Panc1 (cell line): ENCODE results near the gene EEF1A2. TPM values are rescaled to one million over a fixed set of nuclear protein-coding genes. Genes with fewer than 3 reads are reported as not detected.

Experiments used
- ATAC-seq: fragments of 200-7000 bp; cut with Tn5 transposase; 2 replicates; pipeline ENCODE4 v1.9.1; 2020; ENCODE audit warnings: mild to moderate bottlenecking, moderate library complexity
- BruUV-seq: library from RNA; stranded (reverse); fragments of 400-500 nt; replicated peaks from 2 replicates; lab custom pipeline; 2021; lab: Mats Ljungman, UMichigan
- CTCF ChIA-PET: fragments of 300-600 bp; sonication (Branson Sonifier 250); formaldehyde crosslinking; loops from one replicate; lab custom pipeline; 2022; ENCODE audit warnings: antibody characterized with exemption; lab: Charles Lee
- POLR2A ChIA-PET: fragments of 300-600 bp; sonication (Branson Sonifier 250); formaldehyde crosslinking; loops from one replicate; lab custom pipeline; 2022; ENCODE audit warnings: antibody characterized with exemption; lab: Charles Lee
- DNase-seq: peaks from one replicate; pipeline ENCODE4 v3.0.0-alpha.2; 2010; ENCODE audit warnings: low read depth, low spot score
- H3K27ac ChIP-seq: 2 replicates; pipeline ENCODE4 v1.5.1; 2011; ENCODE audit warnings: mild to moderate bottlenecking, low read length, inconsistent platforms
- H3K27me3 ChIP-seq: fragments of 200-500 bp; sonication (Bioruptor generic); 2 replicates; pipeline ENCODE4 v1.6.0; 2014; ENCODE audit warnings: low read length, inconsistent platforms; ENCODE audit not compliant: control insufficient read depth, insufficient read depth
- H3K36me3 ChIP-seq: fragments of 200-500 bp; sonication (Bioruptor generic); 2 replicates; pipeline ENCODE4 v1.5.1; 2014; ENCODE audit warnings: inconsistent platforms, mild to moderate bottlenecking, low read length, moderate library complexity; ENCODE audit not compliant: control insufficient read depth, insufficient read depth
- H3K4me1 ChIP-seq: 2 replicates; pipeline ENCODE4 v1.5.1; 2011; ENCODE audit warnings: inconsistent platforms, mild to moderate bottlenecking, low read length, moderate library complexity; ENCODE audit not compliant: control insufficient read depth, insufficient read depth
- H3K4me3 ChIP-seq, 2 experiments: 2 replicates each; pipeline ENCODE4 v1.5.1; 2011 to 2012; ENCODE audit warnings: low read depth in 2 of 2, low read length in 2 of 2, mild to moderate bottlenecking in 2 of 2, inconsistent platforms in 1 of 2, moderate library complexity in 1 of 2
- H3K9me3 ChIP-seq: fragments of 200-500 bp; sonication (Bioruptor generic); 2 replicates; pipeline ENCODE4 v1.5.1; 2014; ENCODE audit warnings: low read depth, mild to moderate bottlenecking, inconsistent platforms, low read length, moderate library complexity; ENCODE audit not compliant: control insufficient read depth, insufficient read depth
- CTCF ChIP-seq: fragments of 450-650 bp; IDR thresholded peaks from 2 replicates; pipeline ENCODE4 v1.5.1; 2017; ENCODE audit warnings: mild to moderate bottlenecking
- POLR2AphosphoS5 ChIP-seq: IDR thresholded peaks from 2 replicates; pipeline ENCODE4 v1.6.1; 2012; ENCODE audit warnings: mild to moderate bottlenecking, low read depth, low read length, moderate library complexity
- REST ChIP-seq, 2 experiments: IDR thresholded peaks; 2 replicates each; pipeline ENCODE4 v1.6.1; 2011 to 2012; ENCODE audit warnings: low read depth in 2 of 2, control low read depth in 1 of 2, low read length in 1 of 2, mild to moderate bottlenecking in 1 of 2, moderate library complexity in 1 of 2; ENCODE audit not compliant: insufficient read depth in 1 of 2
- SIN3A ChIP-seq: IDR thresholded peaks from 2 replicates; pipeline ENCODE4 v1.6.1; 2012; ENCODE audit warnings: low read depth, mild to moderate bottlenecking, low read length, moderate library complexity, borderline replicate concordance; ENCODE audit not compliant: insufficient read depth
- TCF7L2 ChIP-seq: IDR thresholded peaks from 2 replicates; pipeline ENCODE4 v1.6.1; 2011; ENCODE audit warnings: mild to moderate bottlenecking, low read depth, low read length, inconsistent platforms
- in situ Hi-C: cut with HindIII; loops from 2 replicates; pipeline ENCODE4 v1.10.0; 2016; ENCODE audit warnings: low sequenced_read_pairs, low pct_unique_long_range_greater_than_20kb
- intact Hi-C: fragments of 100-400 bp; cut with micrococcal nuclease; formaldehyde crosslinking; loops from one replicate; pipeline ENCODE4 v1.10.0; 2022; ENCODE audit not compliant: unreplicated experiment
- total RNA-seq: library from RNA; stranded (reverse); gene quantifications from one replicate; pipeline ENCODE4 v1.2.1, GENCODE V29; 2021; ENCODE audit not compliant: unreplicated experiment

The EEF1A2 gene
- total RNA-seq, 1 experiment from 2014 or later, result 178 TPM

- in situ Hi-C loops, result no loop called here
- peaks cover 16% of the 10 kb centered on the region for H3K4me1 ChIP-seq
- no peak overlapping the region for H3K27ac ChIP-seq
- POLR2A ChIA-PET, result no interaction called here
- no peaks in the 10 kb centered on the region for H3K9me3 ChIP-seq
- BruUV-seq, result no TSS peak
- no peaks in the 10 kb centered on the region for H3K27me3 ChIP-seq
- DNase-seq (no peak), ATAC-seq (no peak)
- H3K4me3 ChIP-seq, result no peak overlapping the region
- CTCF ChIA-PET, result no interaction called here
- TF ChIP-seq REST (IDR thresholded peaks at IDR 0.05; ENCODE audit: insufficient read depth in 1 of 2, low read depth in 2 of 2, low read length in 1 of 2), result no peak
- TF ChIP-seq TCF7L2, result no peak
- TF ChIP-seq CTCF, result no peak
- TF ChIP-seq SIN3A, result no peak
- no peak for TF ChIP-seq POLR2AphosphoS5
- intact Hi-C loops, result no loop called here
- H3K36me3 ChIP-seq, result no peaks in the 10 kb centered on the region; the same call in 1 of the 2 replicates
Measured at GRCh38 chr20:63494084-63494419, 4.8 kb downstream of the EEF1A2 start.

GRCh38 chr20:63493563-63494020 is 5.3 kb downstream of the EEF1A2 start:
- no peak for DNase-seq
- CTCF ChIA-PET, result no interaction called here
- in situ Hi-C loops, result no loop called here

More at GRCh38 chr20:63493563-63494020, 5.3 kb downstream of the EEF1A2 start:
- no TSS peak for BruUV-seq
- peaks cover 16% of the 10 kb centered on the region for H3K4me1 ChIP-seq
- ATAC-seq, result no peak
- intact Hi-C loops, result no loop called here
- H3K4me3 ChIP-seq, result no peak overlapping the region
- H3K36me3 ChIP-seq, result no peaks in the 10 kb centered on the region; the same call in 1 of the 2 replicates
- POLR2A ChIA-PET, result no interaction called here
- no peaks in the 10 kb centered on the region for H3K9me3 ChIP-seq
- TF ChIP-seq TCF7L2, result no peak
- TF ChIP-seq SIN3A, result no peak
- TF ChIP-seq REST (IDR thresholded peaks at IDR 0.05; ENCODE audit: insufficient read depth in 1 of 2, low read depth in 2 of 2, low read length in 1 of 2), result no peak
- no peak for TF ChIP-seq CTCF
- no peak; the same call in 1 of the 2 replicates for TF ChIP-seq POLR2AphosphoS5
- no peaks in the 10 kb centered on the region for H3K27me3 ChIP-seq
- no peak overlapping the region for H3K27ac ChIP-seq
